GM18951 (cell line): ENCODE data around the gene RNF40.
A peak's percentile ranks its signal among the peaks of the same experiment; 100 is the strongest.
"Not testable (repeated sequence)": the region's sequence is repeated elsewhere in the genome, so short reads cannot be mapped to it uniquely, and the experiment has no call there.

Experiments
- POLR2A ChIP-seq: IDR thresholded peaks from 4 replicates; pipeline ENCODE4 v1.6.1; 2011; ENCODE audit warnings: mild to moderate bottlenecking; ENCODE audit not compliant: insufficient read length, insufficient read depth; ENCODE audit errors: extremely low read depth
- in situ Hi-C: fragments of 300-500 bp; cut with MboI; formaldehyde crosslinking; loops from one replicate; pipeline ENCODE4 v1.12.0; 2022; ENCODE audit warnings: low sequenced_read_pairs, mixed read lengths, inconsistent platforms; ENCODE audit not compliant: unreplicated experiment

Gene RNF40

DNA sequence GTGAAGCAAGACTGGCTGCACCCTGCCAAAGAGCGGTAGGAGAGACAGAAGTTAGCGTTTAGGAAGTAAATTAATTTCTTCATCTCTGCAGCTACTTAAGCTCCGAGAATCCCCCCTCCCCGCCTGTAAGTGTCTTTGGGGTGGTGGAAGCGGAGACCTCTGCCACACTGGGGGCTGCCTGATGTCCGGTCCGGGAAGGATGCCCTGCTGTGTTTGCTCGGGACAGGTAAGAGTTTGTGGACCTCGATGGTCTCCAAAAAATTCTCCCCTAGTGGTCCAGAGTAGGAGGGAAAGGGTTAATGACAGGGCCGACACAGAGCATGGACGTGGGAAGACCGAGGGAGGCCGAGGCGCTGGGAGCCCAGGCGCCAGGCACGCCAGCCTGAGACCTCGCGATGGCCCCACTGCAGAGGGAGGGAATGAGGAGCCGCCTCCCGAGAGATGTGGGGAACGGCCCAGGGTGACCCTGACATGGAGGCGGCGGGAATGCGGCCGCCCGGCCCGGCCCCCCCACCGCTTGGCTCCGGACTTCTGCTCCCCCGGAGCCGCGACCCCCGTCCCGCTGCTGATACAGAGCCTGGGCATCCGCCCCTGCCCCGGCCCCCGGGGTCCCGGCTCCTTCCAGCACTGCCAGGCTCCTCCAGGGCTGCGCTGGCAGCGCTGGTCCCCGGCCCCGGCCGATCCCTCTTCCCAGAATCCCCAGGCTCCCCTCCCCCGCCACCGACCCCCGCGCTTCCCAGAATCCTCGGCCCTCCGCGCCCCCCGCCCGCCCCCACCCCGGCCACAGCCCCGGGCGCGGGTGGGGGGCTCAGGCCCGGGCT lies 24.2 kb downstream of the RNF40 start:
- in situ Hi-C loops, result no loop called here

DNA sequence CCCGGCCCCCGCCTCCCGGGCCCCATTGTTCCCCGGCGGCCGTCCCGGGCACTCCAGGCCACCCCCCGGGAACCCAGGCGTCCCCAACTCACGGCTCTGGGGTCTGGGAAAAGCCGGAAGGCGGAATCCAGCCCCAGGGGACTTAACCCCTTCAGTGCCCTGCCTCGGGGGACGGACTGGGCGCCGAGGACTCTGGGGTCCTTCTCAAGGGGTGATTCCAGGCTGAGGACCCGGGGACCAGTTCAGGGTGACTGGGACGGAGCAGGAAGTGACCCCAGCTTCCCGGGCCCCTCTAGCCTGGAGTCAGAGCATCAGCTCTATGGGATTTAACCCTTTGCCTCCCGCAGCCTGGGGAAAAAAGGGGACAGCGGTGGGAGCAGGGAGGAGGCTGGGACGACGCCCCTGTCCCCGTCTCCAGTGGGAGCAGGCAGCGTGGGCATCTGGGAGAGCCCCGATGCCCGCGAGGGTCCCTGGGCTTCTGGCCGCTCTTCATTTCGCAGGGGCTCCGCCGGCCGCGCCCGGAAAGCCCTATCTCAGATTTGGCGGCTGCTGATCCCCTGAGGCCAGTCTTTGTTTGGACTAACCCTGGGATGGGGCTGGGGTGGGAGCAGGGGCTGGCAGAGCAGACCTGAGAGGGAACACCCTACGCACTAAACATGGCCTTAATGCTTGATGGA lies 25.0 kb downstream of the RNF40 start, which contains the start of gene ZNF629:
ZNF629 (minus strand) TSS at position 270 of the 677 bp plus-strand sequence. CDS start 2,723 bp downstream, outside the sequence.
- peak; percentile 25 for TF ChIP-seq POLR2A
- in situ Hi-C loops, result no loop called here

More for the DNA sequence above, 24.2 kb downstream of the RNF40 start:
- no peak for TF ChIP-seq POLR2A

DNA sequence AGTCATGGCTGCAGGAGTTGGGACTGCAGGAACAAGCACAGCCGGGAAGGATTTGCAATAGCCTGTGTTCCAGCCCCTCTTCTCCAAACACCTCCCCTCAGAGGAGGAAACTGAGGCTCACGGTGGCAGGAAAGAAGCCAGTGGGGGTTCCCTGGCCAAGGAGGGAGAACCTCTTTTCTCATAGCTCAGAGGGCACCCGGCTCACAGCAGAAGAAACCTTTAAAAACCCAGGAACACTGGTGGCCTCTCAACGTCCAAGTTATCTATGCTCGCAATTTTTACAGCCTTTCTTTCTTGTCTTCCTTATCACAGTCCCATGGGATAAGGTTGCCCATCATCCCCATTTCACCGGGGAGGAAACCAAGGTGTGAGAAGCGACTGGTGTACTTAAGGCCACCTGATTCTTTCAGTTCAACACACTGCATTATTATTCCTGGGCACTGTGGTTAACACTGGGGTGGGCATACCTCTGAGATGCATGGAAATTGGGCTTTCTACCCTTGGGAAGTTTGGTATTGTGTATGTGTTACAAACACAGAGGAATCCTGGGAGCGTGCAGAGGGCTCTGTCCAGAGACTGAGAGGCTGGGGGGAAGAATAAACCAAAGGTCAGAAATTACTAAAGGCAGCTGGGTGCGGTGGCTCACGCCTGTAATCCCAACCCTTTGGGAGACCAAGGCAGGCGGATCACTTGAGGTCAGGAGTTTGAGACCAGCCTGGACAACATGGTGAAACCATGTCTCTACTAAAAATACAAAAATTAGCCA lies 25.7 kb downstream of the RNF40 start:
- in situ Hi-C loops, result no loop called here
- no peak for TF ChIP-seq POLR2A

DNA sequence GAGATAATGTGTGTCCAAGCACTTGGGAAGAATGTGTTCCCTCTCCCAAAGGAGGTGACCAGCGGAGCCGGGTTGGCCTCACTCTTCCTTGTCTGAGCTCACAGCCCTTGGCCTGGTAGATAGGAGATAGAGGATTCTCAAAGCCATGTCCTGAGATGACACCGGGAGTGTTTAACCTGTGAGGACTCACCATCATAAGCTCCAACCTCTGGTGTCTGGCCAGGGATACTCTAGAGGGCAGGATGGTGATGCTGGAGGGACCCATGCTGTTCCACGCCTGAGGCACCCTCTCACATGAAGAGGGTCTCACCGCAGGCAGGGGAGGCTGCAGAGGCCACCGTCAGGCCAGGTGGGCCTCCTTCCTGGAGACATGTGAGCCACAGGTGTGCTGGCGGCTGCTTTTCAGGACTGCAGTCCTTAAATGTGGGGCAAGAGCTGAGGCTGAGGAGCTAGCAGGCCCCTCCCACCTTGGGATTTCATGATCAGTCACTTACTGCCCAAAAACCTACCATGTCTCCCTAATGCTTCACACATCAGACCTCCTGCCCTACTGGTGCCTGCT lies 31.5 kb downstream of the RNF40 start:
- TF ChIP-seq POLR2A, result no peak
- in situ Hi-C loops, result no loop called here

DNA sequence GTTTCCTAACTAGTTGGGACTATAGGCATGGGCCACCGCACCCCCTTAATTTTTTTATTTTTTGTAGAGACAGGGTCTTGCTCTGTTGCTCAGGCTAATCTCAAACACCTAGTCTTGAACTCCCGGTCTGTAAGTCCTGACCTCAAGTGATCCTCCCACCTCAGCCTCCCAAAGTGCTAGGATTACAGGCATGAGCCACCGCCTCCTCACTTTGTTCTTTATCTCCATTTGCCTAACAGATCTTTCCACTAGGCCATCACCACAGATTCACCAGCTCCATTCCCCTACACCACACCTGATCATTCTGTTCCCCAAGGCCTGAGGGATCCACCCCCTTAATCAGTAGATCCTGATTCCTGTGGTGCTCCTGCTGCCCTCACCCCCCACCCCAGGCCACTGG lies 32.5 kb downstream of the RNF40 start:
- in situ Hi-C loops, result no loop called here

DNA sequence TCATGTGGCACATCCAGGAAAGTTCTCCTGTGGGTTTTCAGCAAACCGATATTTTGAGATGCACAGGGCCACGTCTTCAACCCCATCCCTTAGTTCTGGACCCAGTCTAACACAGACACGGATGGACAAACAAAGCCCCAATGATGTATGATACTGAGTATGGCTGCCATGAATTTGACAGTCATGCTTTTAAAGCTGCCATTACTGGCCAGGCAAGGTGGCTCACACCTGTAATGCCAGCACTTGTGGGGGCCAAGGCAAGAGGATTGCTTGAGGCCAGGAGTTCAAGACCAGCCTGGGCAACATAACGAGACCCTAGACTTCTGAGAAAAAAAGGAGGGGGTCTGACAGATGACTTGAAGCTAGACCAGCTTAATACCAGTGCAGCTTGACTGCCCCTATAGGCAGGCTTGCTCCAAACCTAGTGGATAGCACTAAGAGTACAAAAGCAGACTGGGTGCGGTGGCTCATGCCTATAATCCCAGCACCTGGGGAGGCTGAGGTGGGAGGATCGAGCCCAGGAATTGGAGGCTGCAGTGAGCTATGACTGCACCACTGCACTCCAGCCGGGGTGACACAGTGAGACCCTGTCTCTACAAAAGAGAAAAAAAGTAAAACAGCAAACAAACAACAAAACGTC lies 35.7 kb downstream of the RNF40 start:
- TF ChIP-seq POLR2A, result no peak
- in situ Hi-C loops, result no loop called here

More for the DNA sequence above, 32.5 kb downstream of the RNF40 start:
- TF ChIP-seq POLR2A, result no peak

DNA sequence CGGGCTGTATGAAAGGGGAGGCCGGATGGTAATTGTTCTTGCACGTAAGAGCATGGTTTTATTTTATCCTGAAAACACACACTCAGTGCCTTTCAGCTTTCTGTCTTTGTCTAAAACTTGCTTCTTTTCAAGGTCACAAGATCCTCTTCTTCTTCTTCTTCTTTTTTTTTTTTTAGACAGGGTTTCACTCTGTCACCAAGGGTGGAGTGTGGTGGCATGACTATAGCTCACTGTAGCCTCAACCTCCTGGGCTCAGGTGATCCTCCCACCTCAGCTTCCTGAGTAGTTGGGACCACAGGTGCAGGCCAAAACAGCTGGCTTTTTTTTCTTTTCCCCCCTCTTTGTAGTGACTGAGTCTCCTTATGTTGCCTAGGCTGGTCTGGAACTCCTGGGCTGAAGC lies 40.8 kb downstream of the RNF40 start:
- TF ChIP-seq POLR2A, result no peak

DNA sequence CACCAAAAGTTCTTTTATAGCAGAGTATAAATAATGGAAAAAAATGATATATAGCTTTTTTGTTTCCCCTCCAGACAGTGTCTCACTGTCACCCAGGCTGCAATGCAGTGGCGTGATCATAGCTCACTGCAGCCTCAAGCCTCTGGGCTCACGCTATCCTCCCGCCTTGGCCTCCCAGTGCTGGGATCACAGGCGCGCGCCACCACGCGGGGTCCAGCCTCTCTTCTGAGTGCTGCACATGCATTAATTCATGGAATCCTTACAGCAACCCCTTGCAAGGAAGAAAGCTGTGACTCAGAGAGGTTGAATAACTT lies 42.9 kb downstream of the RNF40 start:
- in situ Hi-C loops, result no loop called here
- TF ChIP-seq POLR2A, result no peak

More for the DNA sequence above, 40.8 kb downstream of the RNF40 start:
- in situ Hi-C loops, result no loop called here

DNA sequence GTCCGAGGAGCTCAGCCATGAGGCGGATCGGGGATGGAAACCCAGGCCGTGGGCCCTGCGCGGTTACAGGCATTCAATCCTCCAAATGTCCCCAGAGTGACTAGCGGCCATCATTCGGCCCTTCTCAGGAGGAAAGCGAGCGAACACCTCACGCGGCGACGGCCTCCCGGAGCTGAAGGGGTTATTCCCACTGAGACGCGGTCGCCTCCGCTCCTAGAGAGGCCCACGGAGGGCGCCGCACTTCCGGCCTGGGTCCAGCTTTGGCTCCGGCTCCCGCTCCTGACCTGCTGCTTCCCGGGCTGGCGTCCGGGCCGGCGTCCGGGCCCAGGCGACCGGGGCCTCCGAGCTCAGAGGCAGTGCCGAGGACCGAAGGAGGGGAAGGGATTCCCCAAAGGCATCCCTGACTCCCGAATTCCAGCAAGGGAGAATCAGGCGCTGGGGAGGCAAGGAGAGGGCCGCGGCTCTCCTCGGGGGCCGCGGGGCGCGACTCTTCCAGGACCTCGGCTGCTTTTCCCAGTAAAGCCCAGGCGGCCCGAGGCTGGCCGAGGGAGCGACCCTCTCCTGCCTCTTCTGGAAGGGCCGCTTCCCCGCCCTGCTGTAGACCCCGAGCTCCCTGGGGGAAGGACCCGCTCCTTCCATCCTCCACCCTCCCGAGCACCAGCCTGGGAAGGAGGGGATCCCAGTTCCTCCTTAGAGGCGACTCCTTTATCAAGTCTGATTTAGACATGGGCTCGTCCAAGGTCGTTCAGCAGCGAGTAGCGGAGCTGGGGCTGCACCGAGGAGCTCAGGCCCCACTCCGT lies 43.4 kb downstream of the RNF40 start:
- in situ Hi-C loops, result no loop called here
- peak; percentile 57 for TF ChIP-seq POLR2A

DNA sequence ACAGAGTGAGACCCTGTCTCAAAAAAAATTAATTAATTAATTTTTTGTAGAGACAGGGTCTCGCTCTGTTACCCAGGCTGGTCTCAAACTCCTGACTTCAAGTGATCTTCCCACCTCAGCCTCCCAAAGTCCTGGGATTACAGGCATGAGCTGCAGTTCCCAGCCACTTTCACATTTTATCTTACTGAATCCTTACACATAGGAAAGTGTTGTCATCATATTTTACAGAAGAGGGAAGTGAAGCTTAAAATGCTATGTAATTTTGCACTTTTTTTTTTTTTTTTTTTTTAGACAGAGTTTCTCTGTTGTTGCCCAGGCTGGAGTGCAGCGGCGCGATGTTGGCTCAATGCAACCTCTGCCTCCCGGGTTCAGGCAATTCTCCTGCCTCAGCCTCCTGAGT lies 46.0 kb downstream of the RNF40 start:
- in situ Hi-C loops, result no loop called here

DNA sequence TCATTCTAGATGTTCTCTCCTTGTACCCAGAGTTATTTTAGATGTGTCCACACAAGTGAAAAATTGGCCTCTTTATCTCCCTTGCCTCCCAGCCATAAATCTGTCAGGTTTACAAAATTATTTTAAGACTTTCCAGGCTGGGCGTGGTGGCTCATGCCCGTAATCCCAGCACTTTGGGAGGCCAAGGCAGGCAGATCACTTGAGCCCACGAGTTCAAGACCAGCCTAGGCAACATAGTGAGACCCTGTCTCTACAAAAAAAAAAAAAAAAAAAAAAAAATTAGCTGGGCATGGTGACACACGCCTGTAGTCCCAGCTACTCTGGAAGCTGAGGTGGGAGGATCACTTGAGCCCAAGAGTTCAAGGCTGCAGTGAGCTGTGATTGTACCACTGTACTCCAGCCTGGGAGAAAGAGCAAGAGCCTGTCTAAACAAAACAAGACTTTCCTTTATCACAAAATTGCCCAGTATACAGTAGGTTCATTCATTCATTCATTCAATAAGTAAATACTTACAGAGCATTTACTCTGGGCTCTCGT lies 46.8 kb downstream of the RNF40 start:
- in situ Hi-C loops, result not testable (repeated sequence)

More for the DNA sequence above, 46.0 kb downstream of the RNF40 start:
- TF ChIP-seq POLR2A, result no peak

DNA sequence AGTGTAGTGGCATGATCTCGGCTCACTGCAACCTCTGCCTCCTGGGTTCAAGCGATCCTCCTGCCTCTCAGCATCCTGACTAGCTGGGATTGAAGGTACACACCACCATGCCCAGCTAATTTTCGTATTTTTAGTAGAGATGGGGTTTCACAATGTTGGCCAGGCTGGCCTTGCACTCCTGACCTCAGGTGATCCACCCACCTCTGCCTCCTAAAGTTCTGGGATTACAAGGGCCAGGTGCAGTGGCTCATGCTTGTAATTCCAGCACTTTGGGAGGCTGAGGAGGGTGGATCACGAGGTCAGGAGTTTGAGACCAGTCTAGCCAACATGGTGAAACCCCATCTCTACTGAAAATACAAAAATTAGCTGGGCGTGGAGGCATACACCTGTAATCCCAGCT lies 47.6 kb downstream of the RNF40 start:
- in situ Hi-C loops, result not testable (repeated sequence)

DNA sequence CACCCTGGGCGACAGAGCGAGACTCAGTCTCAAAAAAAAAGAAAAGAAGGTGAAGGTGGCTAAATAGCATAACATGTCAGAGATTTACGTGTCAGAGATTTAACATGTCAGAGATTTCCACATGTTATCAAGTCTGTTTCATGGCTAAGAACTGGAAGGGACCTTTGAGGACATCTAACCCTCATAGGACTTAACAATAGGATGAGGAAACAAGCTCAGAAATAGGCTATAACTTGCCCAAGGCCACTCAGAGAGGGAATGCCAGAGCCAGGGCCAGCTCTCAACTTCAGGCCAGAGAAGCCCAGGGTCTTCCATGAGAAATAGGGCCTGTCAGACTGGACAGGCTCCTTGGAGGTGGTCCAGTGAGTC lies 51.7 kb downstream of the RNF40 start:
- no peak for TF ChIP-seq POLR2A
- in situ Hi-C loops, result no loop called here
